ENCODE measurements around the gene TJP3. TPM values are rescaled to one million over a fixed set of nuclear protein-coding genes. Genes with fewer than 3 reads are reported as not detected.

Gene TJP3
- polyA plus RNA-seq, 1 donor from 2014 or later: 0.15 TPM

DNA sequence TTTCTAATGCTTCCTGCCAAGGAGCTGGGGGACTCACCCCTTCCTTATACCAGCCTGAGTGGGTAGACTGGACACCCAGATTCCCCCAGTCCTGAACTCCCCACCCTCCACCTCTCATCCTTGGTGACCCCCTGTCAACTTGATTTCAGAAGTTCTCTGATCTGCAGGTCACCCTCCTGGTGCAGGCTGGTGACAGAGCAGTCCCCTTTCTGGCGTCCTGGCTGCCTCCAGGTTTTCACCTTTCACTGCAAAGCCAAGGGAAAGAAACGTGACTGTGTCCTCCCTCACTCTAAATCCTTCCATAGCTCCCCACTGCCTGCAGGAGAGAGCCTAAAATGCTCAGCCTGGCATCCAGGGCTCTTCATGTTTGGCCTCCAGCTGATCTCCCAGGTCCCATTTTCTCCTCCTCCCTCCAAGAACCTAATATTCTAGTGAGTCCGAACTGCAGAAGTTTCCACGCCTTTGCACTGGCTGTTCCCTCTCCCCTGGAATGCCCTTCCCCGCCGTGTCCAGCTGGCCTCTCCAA, 82.1 kb downstream of the TJP3 start:
- Histone ChIP-seq H4K20me1 (ENCODE audit: insufficient read depth) (no peaks in the 10 kb centered on the region), H3K4me2 (ENCODE audit: low read length) (no peak overlapping the region), H2AFZ (ENCODE audit: low read depth, low read length) (no peak overlapping the region), H3F3A (ENCODE audit: insufficient read depth, low read length, poor library complexity, severe bottlenecking) (no peaks in the 10 kb centered on the region), H3K36me3 (ENCODE audit: insufficient read depth, low read length) (no peaks in the 10 kb centered on the region), H3K27ac (ENCODE audit: low read length) (no peak overlapping the region), H3K4me3 (ENCODE audit: low read length) (no peak overlapping the region), H3K9ac (ENCODE audit: low read length) (no peak overlapping the region), H3K27me3 (ENCODE audit: insufficient read depth, low read depth, low read length) (peaks cover 21% of the 10 kb centered on the region), H3K9me3 (ENCODE audit: low read length) (no peaks in the 10 kb centered on the region), H3K79me2 (replicated peaks; ENCODE audit: insufficient read depth, low read length) (no peaks in the 10 kb centered on the region), H3K9me2 (ENCODE audit: insufficient read depth, low read length) (no peaks in the 10 kb centered on the region)
- TF ChIP-seq MXI1 (conservative IDR thresholded peaks at IDR 0.05; ENCODE audit: poor library complexity, severe bottlenecking) (no peak), POLR2AphosphoS5 (IDR thresholded peaks at IDR 0.05) (no peak), TAF1 (IDR thresholded peaks at IDR 0.05; ENCODE audit: low read depth) (no peak), EZH2 (IDR thresholded peaks at IDR 0.05; ENCODE audit: borderline replicate concordance, insufficient read depth, low read length, poor library complexity, severe bottlenecking) (no peak), EP300 (conservative IDR thresholded peaks at IDR 0.05; ENCODE audit: poor library complexity, severe bottlenecking) (no peak), RAD21 (conservative IDR thresholded peaks at IDR 0.05) (no peak), SMC3 (conservative IDR thresholded peaks at IDR 0.05; ENCODE audit: poor library complexity) (no peak)
- TF ChIP-seq, protein P1, sequence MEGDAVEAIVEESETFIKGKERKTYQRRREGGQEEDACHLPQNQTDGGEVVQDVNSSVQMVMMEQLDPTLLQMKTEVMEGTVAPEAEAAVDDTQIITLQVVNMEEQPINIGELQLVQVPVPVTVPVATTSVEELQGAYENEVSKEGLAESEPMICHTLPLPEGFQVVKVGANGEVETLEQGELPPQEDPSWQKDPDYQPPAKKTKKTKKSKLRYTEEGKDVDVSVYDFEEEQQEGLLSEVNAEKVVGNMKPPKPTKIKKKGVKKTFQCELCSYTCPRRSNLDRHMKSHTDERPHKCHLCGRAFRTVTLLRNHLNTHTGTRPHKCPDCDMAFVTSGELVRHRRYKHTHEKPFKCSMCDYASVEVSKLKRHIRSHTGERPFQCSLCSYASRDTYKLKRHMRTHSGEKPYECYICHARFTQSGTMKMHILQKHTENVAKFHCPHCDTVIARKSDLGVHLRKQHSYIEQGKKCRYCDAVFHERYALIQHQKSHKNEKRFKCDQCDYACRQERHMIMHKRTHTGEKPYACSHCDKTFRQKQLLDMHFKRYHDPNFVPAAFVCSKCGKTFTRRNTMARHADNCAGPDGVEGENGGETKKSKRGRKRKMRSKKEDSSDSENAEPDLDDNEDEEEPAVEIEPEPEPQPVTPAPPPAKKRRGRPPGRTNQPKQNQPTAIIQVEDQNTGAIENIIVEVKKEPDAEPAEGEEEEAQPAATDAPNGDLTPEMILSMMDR (IDR thresholded peaks at IDR 0.05; ENCODE audit: poor library complexity, severe bottlenecking): no peak
- TF ChIP-seq, protein P2, sequence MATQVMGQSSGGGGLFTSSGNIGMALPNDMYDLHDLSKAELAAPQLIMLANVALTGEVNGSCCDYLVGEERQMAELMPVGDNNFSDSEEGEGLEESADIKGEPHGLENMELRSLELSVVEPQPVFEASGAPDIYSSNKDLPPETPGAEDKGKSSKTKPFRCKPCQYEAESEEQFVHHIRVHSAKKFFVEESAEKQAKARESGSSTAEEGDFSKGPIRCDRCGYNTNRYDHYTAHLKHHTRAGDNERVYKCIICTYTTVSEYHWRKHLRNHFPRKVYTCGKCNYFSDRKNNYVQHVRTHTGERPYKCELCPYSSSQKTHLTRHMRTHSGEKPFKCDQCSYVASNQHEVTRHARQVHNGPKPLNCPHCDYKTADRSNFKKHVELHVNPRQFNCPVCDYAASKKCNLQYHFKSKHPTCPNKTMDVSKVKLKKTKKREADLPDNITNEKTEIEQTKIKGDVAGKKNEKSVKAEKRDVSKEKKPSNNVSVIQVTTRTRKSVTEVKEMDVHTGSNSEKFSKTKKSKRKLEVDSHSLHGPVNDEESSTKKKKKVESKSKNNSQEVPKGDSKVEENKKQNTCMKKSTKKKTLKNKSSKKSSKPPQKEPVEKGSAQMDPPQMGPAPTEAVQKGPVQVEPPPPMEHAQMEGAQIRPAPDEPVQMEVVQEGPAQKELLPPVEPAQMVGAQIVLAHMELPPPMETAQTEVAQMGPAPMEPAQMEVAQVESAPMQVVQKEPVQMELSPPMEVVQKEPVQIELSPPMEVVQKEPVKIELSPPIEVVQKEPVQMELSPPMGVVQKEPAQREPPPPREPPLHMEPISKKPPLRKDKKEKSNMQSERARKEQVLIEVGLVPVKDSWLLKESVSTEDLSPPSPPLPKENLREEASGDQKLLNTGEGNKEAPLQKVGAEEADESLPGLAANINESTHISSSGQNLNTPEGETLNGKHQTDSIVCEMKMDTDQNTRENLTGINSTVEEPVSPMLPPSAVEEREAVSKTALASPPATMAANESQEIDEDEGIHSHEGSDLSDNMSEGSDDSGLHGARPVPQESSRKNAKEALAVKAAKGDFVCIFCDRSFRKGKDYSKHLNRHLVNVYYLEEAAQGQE (IDR thresholded peaks at IDR 0.05; ENCODE audit: borderline replicate concordance): no peak

DNA sequence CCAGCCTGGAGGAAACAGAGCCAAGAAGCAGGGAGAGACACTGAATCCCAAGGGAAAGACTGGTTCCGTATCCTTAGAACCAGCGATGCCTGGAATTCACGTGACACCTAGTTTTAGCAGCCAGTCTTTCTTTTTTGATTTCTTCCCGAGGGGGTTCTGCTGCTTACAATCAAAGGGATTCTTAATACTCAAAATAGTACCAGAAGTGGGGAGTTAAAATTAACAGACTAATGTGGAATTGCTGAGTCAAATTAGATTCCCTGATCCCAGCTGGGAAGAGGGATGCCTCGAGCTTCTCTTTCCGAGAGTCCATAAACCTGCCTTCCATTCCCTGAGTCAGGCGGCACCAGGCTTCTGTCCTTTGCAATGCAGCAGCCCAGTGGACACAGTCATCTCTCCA, 82.8 kb downstream of the TJP3 start:
- no peaks in the 10 kb centered on the region for H3K36me3 ChIP-seq (ENCODE audit: insufficient read depth, low read length)
- H3F3A ChIP-seq (ENCODE audit: insufficient read depth, low read length, poor library complexity, severe bottlenecking): no peaks in the 10 kb centered on the region
- no peaks in the 10 kb centered on the region for H4K20me1 ChIP-seq (ENCODE audit: insufficient read depth)
- no peak overlapping the region for H3K27ac ChIP-seq (ENCODE audit: low read length)
- no peaks in the 10 kb centered on the region for H3K9me2 ChIP-seq (ENCODE audit: insufficient read depth, low read length)
- H3K27me3 ChIP-seq (ENCODE audit: insufficient read depth, low read depth, low read length): peaks cover 15% of the 10 kb centered on the region
- TF ChIP-seq RAD21 (conservative IDR thresholded peaks at IDR 0.05) (no peak), SMC3 (conservative IDR thresholded peaks at IDR 0.05; ENCODE audit: poor library complexity) (no peak), MXI1 (conservative IDR thresholded peaks at IDR 0.05; ENCODE audit: poor library complexity, severe bottlenecking) (no peak), TAF1 (IDR thresholded peaks at IDR 0.05; ENCODE audit: low read depth) (no peak), POLR2AphosphoS5 (IDR thresholded peaks at IDR 0.05) (no peak), EP300 (conservative IDR thresholded peaks at IDR 0.05; ENCODE audit: poor library complexity, severe bottlenecking) (no peak), EZH2 (IDR thresholded peaks at IDR 0.05; ENCODE audit: borderline replicate concordance, insufficient read depth, low read length, poor library complexity, severe bottlenecking) (no peak)
- TF ChIP-seq, protein P2 (IDR thresholded peaks at IDR 0.05; ENCODE audit: borderline replicate concordance): no peak
- TF ChIP-seq, protein P1 (IDR thresholded peaks at IDR 0.05; ENCODE audit: poor library complexity, severe bottlenecking): no peak
- H3K9ac ChIP-seq (ENCODE audit: low read length): no peak overlapping the region
- H3K79me2 ChIP-seq (replicated peaks; ENCODE audit: insufficient read depth, low read length): no peaks in the 10 kb centered on the region
- H2AFZ ChIP-seq (ENCODE audit: low read depth, low read length): no peak overlapping the region
- no peak overlapping the region for H3K4me2 ChIP-seq (ENCODE audit: low read length)
- no peaks in the 10 kb centered on the region for H3K9me3 ChIP-seq (ENCODE audit: low read length)
- no peak overlapping the region for H3K4me3 ChIP-seq (ENCODE audit: low read length)

Data from neural cell (in vitro differentiated cells).